Mucosa of descending colon (tissue), 3 donors: ENCODE measurements around the gene MAN1C1. TPM values are rescaled to one million over a fixed set of nuclear protein-coding genes. Genes with fewer than 3 reads are reported as not detected.

Experiments used
- ATAC-seq: fragments of 200-7000 bp; cut with Tn5 transposase; one replicate; pipeline ENCODE4 v1.9.1; 2020; ENCODE audit warnings: mild to moderate bottlenecking, moderate library complexity
- DNase-seq, 3 donors: peaks; one replicate each; pipeline ENCODE4 v3.0.0-alpha.2; 2020
- H3K36me3 ChIP-seq: fragments of 200-600 bp; one replicate; pipeline ENCODE4 v1.8.0; 2021; ENCODE audit warnings: low read depth, mild to moderate bottlenecking
- H3K4me1 ChIP-seq: fragments of 200-600 bp; one replicate; pipeline ENCODE4 v1.8.0; 2021; ENCODE audit warnings: low read depth, mild to moderate bottlenecking
- H3K4me3 ChIP-seq: fragments of 200-600 bp; one replicate; pipeline ENCODE4 v1.8.0; 2021; ENCODE audit warnings: mild to moderate bottlenecking
- H3K9me3 ChIP-seq: fragments of 200-600 bp; one replicate; pipeline ENCODE4 v1.8.0; 2021; ENCODE audit warnings: mild to moderate bottlenecking
- intact Hi-C, 2 donors: fragments of 100-400 bp; cut with DNase I in 1 of 2; cut with micrococcal nuclease in 1 of 2; formaldehyde crosslinking; loops; one replicate each; pipeline versions ENCODE4 v1.11.0 to v1.11.1; 2022; cut with DNase I, micrococcal nuclease
- total RNA-seq, 3 donors: library from RNA; stranded (reverse); fragmentation: NEBNext Ultra II Directional in 2 of 3; extraction: Animal tissue kit (Norgen Biotek cat#: 25700) in 2 of 3; gene quantifications; one replicate each; pipeline versions ENCODE4 v1.2.1 to v1.2.4, GENCODE V29; 2021 to 2023
- TF ChIP-seq, protein P1 (sequence below): fragments of 200-600 bp; IDR thresholded peaks from one replicate; pipeline ENCODE4 v1.8.0; 2022; ENCODE audit warnings: antibody characterized with exemption, mild to moderate bottlenecking
- donor health status: DM: no; HTN: no; CAD: no; lungs with moderate emphysema.
- donor health status: DM: no; HTN: no; CAD: no.
- donor health status: DM: no; HTN: yes; CAD: no.

Gene MAN1C1
- total RNA-seq, 3 donors from 2014 or later = 2.5 to 22.0 (median 6.1) TPM

DNA sequence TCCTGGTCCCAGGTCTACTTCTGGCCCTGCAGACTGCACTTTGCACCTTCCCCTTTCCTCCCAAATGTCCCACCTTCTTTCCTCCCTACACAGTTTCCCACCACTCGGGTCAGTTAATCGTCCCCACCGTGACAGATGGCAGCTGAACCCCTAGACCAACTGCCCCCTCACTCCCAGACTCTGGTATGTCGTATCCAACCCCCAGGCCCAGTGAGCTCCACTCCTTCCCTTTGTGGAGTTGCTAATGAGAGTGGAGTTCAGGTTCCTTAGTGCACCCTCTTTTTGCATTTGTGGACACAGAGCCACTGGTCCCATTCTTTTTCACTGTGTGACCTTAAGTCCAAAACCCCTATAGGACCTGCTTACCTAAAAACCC, 1.8 kb downstream of the MAN1C1 start:
- Histone ChIP-seq H3K4me3 (no peak overlapping the region), H3K4me1 (peaks cover 17% of the 10 kb centered on the region), H3K36me3 (no peaks in the 10 kb centered on the region), H3K9me3 (no peaks in the 10 kb centered on the region)
- DNase-seq (no peak), ATAC-seq (no peak)
- TF ChIP-seq, protein P1, sequence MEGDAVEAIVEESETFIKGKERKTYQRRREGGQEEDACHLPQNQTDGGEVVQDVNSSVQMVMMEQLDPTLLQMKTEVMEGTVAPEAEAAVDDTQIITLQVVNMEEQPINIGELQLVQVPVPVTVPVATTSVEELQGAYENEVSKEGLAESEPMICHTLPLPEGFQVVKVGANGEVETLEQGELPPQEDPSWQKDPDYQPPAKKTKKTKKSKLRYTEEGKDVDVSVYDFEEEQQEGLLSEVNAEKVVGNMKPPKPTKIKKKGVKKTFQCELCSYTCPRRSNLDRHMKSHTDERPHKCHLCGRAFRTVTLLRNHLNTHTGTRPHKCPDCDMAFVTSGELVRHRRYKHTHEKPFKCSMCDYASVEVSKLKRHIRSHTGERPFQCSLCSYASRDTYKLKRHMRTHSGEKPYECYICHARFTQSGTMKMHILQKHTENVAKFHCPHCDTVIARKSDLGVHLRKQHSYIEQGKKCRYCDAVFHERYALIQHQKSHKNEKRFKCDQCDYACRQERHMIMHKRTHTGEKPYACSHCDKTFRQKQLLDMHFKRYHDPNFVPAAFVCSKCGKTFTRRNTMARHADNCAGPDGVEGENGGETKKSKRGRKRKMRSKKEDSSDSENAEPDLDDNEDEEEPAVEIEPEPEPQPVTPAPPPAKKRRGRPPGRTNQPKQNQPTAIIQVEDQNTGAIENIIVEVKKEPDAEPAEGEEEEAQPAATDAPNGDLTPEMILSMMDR = no peak
- intact Hi-C loops = loop anchor here in 1 of 2 donors (10.0 kb wide), 1 partner anchor 176 kb away; no protein-coding TSS in a partner anchor

DNA sequence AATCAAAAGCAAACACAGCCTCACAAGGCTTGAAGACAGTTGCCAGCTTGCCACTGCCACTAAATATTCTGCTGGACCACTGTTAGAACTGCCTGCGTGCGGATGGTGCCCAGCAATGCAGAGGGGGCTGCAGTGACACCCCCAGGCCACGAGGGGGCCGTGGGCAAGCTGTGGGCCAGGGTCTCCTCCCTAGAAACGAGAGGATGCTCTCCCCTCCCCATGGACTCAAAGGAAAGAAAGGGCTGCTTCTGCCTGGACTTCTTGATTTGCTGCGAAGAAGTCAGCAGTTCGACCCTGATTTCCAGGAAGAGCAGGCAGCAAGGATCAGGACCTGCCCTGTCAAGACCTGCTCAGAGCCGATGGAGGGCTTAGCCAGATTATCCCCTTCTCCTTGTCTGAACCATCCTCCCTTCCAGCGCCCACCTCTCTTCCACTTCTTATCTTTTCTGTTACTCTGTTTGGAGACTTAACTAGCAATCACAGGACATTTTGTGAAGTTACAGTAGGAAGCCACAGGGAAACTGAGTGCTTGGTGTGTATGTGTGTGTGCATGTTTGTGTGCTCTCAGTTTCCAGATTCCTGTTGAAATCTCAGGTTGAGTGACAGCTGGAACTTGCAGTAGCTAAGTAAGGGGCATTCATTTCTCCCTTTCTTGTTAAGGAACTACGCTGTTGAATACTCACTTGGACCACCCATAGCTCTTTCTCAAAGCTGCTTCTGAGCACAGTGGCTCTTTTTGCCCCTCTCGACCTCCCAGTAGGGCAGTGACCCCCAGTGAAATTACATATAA, 2.7 kb downstream of the MAN1C1 start:
- ATAC-seq (no peak), DNase-seq (peak in 2 of 3 donors; percentile 43 to 50)
- TF ChIP-seq, protein P1 = peak; percentile 51
- Histone ChIP-seq H3K4me3 (no peak overlapping the region), H3K4me1 (peaks cover 17% of the 10 kb centered on the region), H3K9me3 (no peaks in the 10 kb centered on the region), H3K36me3 (no peaks in the 10 kb centered on the region)
- intact Hi-C loops = loop anchor here in 1 of 2 donors (10.0 kb wide), 1 partner anchor 176 kb away; no protein-coding TSS in a partner anchor

DNA sequence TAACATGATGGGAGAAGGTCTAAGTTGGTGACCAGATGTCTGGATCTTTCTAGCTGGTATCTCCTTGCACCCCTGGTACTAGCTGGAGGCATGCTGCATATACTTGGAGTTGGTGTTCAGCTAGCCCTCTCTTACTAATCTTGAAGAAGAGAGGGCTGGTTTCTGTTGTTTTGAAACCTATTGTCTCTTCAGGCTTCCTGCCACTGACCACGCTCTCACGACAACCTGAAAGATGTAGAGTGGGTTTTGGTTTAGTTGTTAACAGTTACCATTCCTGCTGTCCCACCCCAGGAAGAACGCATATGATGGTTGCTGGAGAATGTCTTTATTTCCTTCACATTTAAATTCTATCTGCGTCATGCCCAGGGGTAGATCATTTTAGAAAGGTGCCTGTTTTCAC, 3.6 kb downstream of the MAN1C1 start:
- ATAC-seq (no peak), DNase-seq (no peak)
- intact Hi-C loops = no loop called here
- Histone ChIP-seq H3K36me3 (no peaks in the 10 kb centered on the region), H3K4me1 (peaks cover 17% of the 10 kb centered on the region), H3K9me3 (no peaks in the 10 kb centered on the region), H3K4me3 (no peak overlapping the region)
- TF ChIP-seq, protein P1 = no peak

DNA sequence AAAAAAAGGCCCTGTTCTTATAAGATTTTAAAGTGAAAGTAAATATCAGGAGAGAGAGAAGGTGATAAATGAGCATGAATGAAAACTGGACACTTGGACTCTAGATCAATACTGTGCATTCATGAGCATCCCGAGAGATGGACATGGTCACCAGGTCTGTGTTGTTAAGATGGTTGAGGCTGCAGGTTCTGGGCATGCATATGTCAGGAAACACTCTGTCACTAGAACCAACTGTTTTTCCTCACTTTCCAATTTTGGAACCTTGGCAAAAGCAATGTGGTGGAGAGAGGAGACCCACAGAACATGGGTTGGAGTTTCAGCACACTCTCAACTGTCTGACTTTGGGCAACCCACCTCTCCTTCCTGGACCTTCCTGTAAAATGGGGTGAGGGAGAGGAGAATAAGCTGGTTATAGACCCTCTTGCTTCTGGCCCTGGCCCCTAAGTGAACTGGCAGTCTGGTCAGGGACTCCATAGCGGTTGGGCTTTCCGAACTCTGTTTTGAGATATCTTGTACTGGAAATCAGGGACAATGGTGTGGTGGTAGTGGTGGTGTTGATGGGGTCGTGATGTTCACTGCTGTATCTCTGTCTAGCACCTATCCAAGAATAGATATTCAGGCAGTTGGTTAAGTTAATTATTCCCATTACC, 4.2 kb downstream of the MAN1C1 start:
- intact Hi-C loops = no loop called here
- Histone ChIP-seq H3K36me3 (no peaks in the 10 kb centered on the region), H3K4me1 (peaks cover 17% of the 10 kb centered on the region), H3K9me3 (no peaks in the 10 kb centered on the region), H3K4me3 (no peak overlapping the region)
- DNase-seq = no peak
- TF ChIP-seq, protein P1 = no peak
- ATAC-seq = no peak

DNA sequence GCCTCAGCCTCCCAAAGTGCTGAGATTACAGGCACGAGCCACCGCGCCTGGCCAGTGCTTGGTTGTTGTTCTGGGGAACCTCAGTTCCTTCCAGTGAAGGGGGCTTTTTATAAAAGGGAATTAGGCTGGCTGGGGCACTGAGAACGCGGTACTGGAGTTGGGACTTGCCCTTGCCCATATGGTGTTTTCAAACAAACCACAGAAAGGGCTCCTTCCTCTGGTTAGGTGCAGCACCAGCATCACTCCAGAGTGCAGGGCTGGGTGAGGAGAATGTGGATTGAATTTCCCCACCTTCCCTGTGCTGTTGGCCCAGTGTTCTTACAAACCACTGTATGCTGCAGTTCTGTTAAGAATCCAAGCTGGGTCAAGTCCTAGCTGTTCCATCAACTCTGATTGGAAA, 5.3 kb downstream of the MAN1C1 start:
- Histone ChIP-seq H3K4me1 (peaks cover 17% of the 10 kb centered on the region), H3K36me3 (no peaks in the 10 kb centered on the region), H3K4me3 (no peak overlapping the region), H3K9me3 (no peaks in the 10 kb centered on the region)
- intact Hi-C loops = no loop called here
- no peak for DNase-seq
- ATAC-seq = no peak
- TF ChIP-seq, protein P1 = no peak
